OCI-LY1 (cell line): ENCODE measurements around the gene TMEM151B.

Experiments
- H2AFZ ChIP-seq: fragments of 200-600 bp; sonication (generic), shearing (Covaris generic); 2 replicates; pipeline ENCODE4 v1.6.0; 2014; ENCODE audit warnings: antibody characterized with exemption, mild to moderate bottlenecking, low read length
- H3F3A ChIP-seq: fragments of 200-600 bp; sonication (generic), shearing (Covaris generic); 2 replicates; pipeline ENCODE4 v1.6.0; 2014; ENCODE audit warnings: mild to moderate bottlenecking, antibody characterized with exemption, low read length, moderate library complexity; ENCODE audit not compliant: insufficient read depth
- H3K27ac ChIP-seq: fragments of 200-600 bp; sonication (generic); 2 replicates; pipeline ENCODE4 v1.5.1; 2014; ENCODE audit warnings: low read length, mixed run types, mild to moderate bottlenecking, low read depth; ENCODE audit not compliant: poor library complexity, severe bottlenecking
- H3K27me3 ChIP-seq: fragments of 200-600 bp; sonication (generic); 2 replicates; pipeline ENCODE4 v1.6.0; 2014; ENCODE audit warnings: antibody characterized with exemption, mild to moderate bottlenecking, low read length, moderate library complexity; ENCODE audit not compliant: insufficient read depth
- H3K36me3 ChIP-seq: fragments of 200-600 bp; sonication (generic); 2 replicates; pipeline ENCODE4 v1.6.1; 2014; ENCODE audit warnings: mild to moderate bottlenecking, antibody characterized with exemption, low read length, moderate library complexity, mixed read lengths; ENCODE audit not compliant: insufficient read depth
- H3K4me1 ChIP-seq: fragments of 200-600 bp; sonication (generic); 2 replicates; pipeline ENCODE4 v1.5.1; 2014; ENCODE audit warnings: mild to moderate bottlenecking, low read length, moderate library complexity; ENCODE audit not compliant: insufficient read depth, severe bottlenecking
- H3K4me2 ChIP-seq: fragments of 200-600 bp; sonication (generic), shearing (Covaris generic); 2 replicates; pipeline ENCODE4 v1.6.1; 2014; ENCODE audit warnings: low read length
- H3K4me3 ChIP-seq: fragments of 200-600 bp; sonication (generic); 2 replicates; pipeline ENCODE4 v1.5.1; 2014; ENCODE audit warnings: low read length, low read depth, mild to moderate bottlenecking, mixed read lengths; ENCODE audit not compliant: poor library complexity, severe bottlenecking
- H3K79me2 ChIP-seq: fragments of 200-600 bp; shearing (Covaris generic); 2 replicates; pipeline ENCODE4 v1.6.1; 2016; ENCODE audit warnings: mixed run types, low read length, mixed read lengths; ENCODE audit not compliant: insufficient read depth
- H3K9ac ChIP-seq: fragments of 200-600 bp; sonication (generic), shearing (Covaris generic); 2 replicates; pipeline ENCODE4 v1.6.1; 2014; ENCODE audit warnings: mild to moderate bottlenecking, low read length, mixed read lengths
- H3K9me2 ChIP-seq: fragments of 200-600 bp; sonication (generic), shearing (Covaris generic); 2 replicates; pipeline ENCODE4 v1.6.1; 2014; ENCODE audit warnings: low read depth, mild to moderate bottlenecking, low read length, mixed read lengths
- H3K9me3 ChIP-seq: fragments of 200-600 bp; shearing (Covaris generic); 2 replicates; pipeline ENCODE4 v1.6.1; 2014; ENCODE audit warnings: low read length, mixed read lengths
- H4K20me1 ChIP-seq: fragments of 200-600 bp; sonication (generic), shearing (Covaris generic); 2 replicates; pipeline ENCODE4 v1.6.0; 2016; ENCODE audit warnings: mild to moderate bottlenecking, low read length; ENCODE audit not compliant: insufficient read depth
- EZH2 ChIP-seq: fragments of 200-600 bp; sonication (generic), shearing (Covaris generic); IDR thresholded peaks from 2 replicates; pipeline ENCODE4 v1.8.0; 2017; ENCODE audit warnings: borderline replicate concordance, mixed run types, mild to moderate bottlenecking, antibody characterized with exemption, low read length, moderate library complexity, mixed read lengths
- TF ChIP-seq, protein P1 (sequence below): fragments of 200-600 bp; sonication (generic), shearing (Covaris generic); IDR thresholded peaks from 2 replicates; pipeline ENCODE4 v1.5.1; 2017; ENCODE audit warnings: mild to moderate bottlenecking, antibody characterized with exemption, low read length, moderate library complexity, mixed read lengths

Gene TMEM151B

DNA sequence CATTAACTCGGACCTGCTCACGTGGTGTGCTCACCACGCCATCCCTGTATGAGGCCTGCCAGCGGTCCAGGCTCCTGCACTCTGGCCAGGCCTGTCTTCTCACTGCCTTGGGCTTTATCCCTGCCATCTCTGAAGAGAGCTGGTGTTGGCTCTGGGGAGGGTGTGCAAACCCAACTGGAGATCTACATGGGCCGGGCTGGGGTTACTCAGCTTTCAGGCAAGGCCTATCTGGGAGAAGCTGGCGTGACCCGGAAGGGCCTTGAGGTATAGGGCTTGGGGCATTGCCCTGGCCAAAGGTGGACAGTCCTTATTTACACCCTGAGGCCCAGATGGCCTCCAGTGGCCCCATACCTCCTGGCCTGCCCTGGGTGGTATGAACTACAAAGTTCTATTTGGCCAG is 41.8 kb upstream of the TMEM151B start:
- H2AFZ ChIP-seq: no peak overlapping the region
- no peaks in the 10 kb centered on the region for H3K27me3 ChIP-seq
- H3F3A ChIP-seq: no peaks in the 10 kb centered on the region
- no peaks in the 10 kb centered on the region for H3K9me2 ChIP-seq
- peaks cover 50% of the 10 kb centered on the region for H3K36me3 ChIP-seq
- no peaks in the 10 kb centered on the region for H4K20me1 ChIP-seq
- TF ChIP-seq, protein P1, sequence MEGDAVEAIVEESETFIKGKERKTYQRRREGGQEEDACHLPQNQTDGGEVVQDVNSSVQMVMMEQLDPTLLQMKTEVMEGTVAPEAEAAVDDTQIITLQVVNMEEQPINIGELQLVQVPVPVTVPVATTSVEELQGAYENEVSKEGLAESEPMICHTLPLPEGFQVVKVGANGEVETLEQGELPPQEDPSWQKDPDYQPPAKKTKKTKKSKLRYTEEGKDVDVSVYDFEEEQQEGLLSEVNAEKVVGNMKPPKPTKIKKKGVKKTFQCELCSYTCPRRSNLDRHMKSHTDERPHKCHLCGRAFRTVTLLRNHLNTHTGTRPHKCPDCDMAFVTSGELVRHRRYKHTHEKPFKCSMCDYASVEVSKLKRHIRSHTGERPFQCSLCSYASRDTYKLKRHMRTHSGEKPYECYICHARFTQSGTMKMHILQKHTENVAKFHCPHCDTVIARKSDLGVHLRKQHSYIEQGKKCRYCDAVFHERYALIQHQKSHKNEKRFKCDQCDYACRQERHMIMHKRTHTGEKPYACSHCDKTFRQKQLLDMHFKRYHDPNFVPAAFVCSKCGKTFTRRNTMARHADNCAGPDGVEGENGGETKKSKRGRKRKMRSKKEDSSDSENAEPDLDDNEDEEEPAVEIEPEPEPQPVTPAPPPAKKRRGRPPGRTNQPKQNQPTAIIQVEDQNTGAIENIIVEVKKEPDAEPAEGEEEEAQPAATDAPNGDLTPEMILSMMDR: no peak
- no peak for TF ChIP-seq EZH2
- peaks cover 26% of the 10 kb centered on the region for H3K4me1 ChIP-seq
- H3K4me2 ChIP-seq: no peak overlapping the region
- H3K9me3 ChIP-seq: no peaks in the 10 kb centered on the region
- no peak overlapping the region for H3K4me3 ChIP-seq
- H3K27ac ChIP-seq: no peak overlapping the region
- H3K79me2 ChIP-seq: no peaks in the 10 kb centered on the region
- H3K9ac ChIP-seq: no peak overlapping the region

DNA sequence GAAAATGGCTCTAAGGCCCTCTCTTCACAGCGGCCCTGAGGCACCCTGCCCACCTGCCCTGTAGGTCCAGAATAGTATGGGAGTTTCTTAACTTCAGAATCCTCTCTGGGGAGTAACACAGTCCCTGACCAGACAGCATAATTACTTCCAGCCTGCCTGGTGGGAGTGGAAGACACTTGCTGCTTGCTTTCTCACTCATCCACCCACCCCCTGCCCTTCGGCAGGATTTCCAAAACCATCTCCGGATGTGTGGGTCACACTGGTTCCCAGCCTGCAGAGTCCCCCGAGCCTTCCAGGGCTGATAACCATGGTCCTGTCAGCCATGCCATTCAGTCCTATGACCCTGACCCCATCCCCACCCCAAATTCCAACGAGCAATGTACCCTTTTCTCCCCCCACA is 41.4 kb upstream of the TMEM151B start:
- TF ChIP-seq, protein P1: no peak
- no peak for TF ChIP-seq EZH2
- H3K27me3 ChIP-seq: no peaks in the 10 kb centered on the region
- H3K27ac ChIP-seq: no peak overlapping the region
- no peaks in the 10 kb centered on the region for H3F3A ChIP-seq
- no peak overlapping the region for H3K9ac ChIP-seq
- no peaks in the 10 kb centered on the region for H3K9me2 ChIP-seq
- H2AFZ ChIP-seq: no peak overlapping the region
- H3K4me2 ChIP-seq: no peak overlapping the region
- H4K20me1 ChIP-seq: no peaks in the 10 kb centered on the region
- H3K4me1 ChIP-seq: peaks cover 26% of the 10 kb centered on the region
- H3K36me3 ChIP-seq: peaks cover 54% of the 10 kb centered on the region
- no peaks in the 10 kb centered on the region for H3K9me3 ChIP-seq
- H3K79me2 ChIP-seq: no peaks in the 10 kb centered on the region
- no peak overlapping the region for H3K4me3 ChIP-seq

DNA sequence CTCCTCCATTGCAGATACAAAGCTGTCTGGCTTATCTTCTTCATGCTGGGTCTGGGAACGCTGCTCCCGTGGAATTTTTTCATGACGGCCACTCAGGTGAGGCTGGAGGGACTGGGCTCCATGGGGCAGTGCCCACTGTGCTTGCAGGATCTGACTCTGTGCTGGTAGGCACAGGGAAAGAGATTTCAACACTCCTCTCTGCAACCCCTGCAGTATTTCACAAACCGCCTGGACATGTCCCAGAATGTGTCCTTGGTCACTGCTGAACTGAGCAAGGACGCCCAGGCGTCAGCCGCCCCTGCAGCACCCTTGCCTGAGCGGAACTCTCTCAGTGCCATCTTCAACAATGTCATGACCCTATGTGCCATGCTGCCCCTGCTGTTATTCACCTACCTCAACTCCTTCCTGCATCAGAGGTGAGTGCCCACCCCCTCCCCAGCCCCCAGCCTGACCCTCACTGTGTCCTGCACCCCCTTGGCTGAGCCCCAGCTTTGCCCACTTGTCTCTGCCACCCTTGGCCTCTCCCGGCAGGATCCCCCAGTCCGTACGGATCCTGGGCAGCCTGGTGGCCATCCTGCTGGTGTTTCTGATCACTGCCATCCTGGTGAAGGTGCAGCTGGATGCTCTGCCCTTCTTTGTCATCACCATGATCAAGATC is 40.7 kb upstream of the TMEM151B start:
- Histone ChIP-seq H3K79me2 (no peaks in the 10 kb centered on the region), H3K27me3 (no peaks in the 10 kb centered on the region), H3K36me3 (peaks cover 57% of the 10 kb centered on the region), H3K4me2 (no peak overlapping the region), H3K4me3 (no peak overlapping the region), H3K4me1 (peaks cover 20% of the 10 kb centered on the region), H4K20me1 (no peaks in the 10 kb centered on the region), H3K27ac (no peak overlapping the region), H3K9me2 (no peaks in the 10 kb centered on the region), H3K9me3 (no peaks in the 10 kb centered on the region), H3K9ac (no peak overlapping the region), H3F3A (no peaks in the 10 kb centered on the region), H2AFZ (no peak overlapping the region)
- TF ChIP-seq EZH2: no peak
- TF ChIP-seq, protein P1: no peak
